Chondrocyte (in vitro differentiated cells): Measurements from ENCODE around the gene SRSF12. TPM values are rescaled to one million over a fixed set of nuclear protein-coding genes. Genes with fewer than 3 reads are reported as not detected.
A peak's percentile ranks its signal among the peaks of the same experiment; 100 is the strongest.
"Not testable (repeated sequence)": the region's sequence is repeated elsewhere in the genome, so short reads cannot be mapped to it uniquely, and the experiment has no call there.

Experiments used
- DNase-seq: peaks from one replicate; pipeline ENCODE4 v3.0.0; 2021; ENCODE audit warnings: mixed read lengths, low spot score
- H3K27ac Mint-ChIP-seq: one replicate; pipeline ENCODE4 v1.8.0; 2021; ENCODE audit warnings: mild to moderate bottlenecking, moderate library complexity, mixed read lengths; ENCODE audit not compliant: unreplicated experiment
- H3K27me3 Mint-ChIP-seq: 2 replicates; pipeline ENCODE4 v1.8.0; 2021; ENCODE audit warnings: low read depth, mixed read lengths
- H3K36me3 Mint-ChIP-seq: 2 replicates; pipeline ENCODE4 v1.8.0; 2021; ENCODE audit warnings: low read depth, mixed read lengths
- H3K4me1 Mint-ChIP-seq: 2 replicates; pipeline ENCODE4 v1.8.0; 2021; ENCODE audit warnings: low read depth, mild to moderate bottlenecking, mixed read lengths
- H3K4me3 Mint-ChIP-seq: one replicate; pipeline ENCODE4 v1.8.0; 2021; ENCODE audit warnings: mild to moderate bottlenecking, moderate library complexity, mixed read lengths; ENCODE audit not compliant: unreplicated experiment
- H3K9me3 Mint-ChIP-seq: 2 replicates; pipeline ENCODE4 v1.8.0; 2021; ENCODE audit warnings: low read depth, mixed read lengths
- total RNA-seq: library from RNA; stranded (reverse); gene quantifications from 3 replicates; pipeline ENCODE4 v1.2.1, GENCODE V29; 2021
- TF ChIP-seq, protein P1 (sequence below): fragments of 200-600 bp; sonication (generic); IDR thresholded peaks from 2 replicates; pipeline ENCODE4 v1.5.0; 2021; ENCODE audit warnings: antibody characterized with exemption, mild to moderate bottlenecking, moderate library complexity

Gene SRSF12
- total RNA-seq, 1 donor from 2014 or later = 4.8 TPM

DNA sequence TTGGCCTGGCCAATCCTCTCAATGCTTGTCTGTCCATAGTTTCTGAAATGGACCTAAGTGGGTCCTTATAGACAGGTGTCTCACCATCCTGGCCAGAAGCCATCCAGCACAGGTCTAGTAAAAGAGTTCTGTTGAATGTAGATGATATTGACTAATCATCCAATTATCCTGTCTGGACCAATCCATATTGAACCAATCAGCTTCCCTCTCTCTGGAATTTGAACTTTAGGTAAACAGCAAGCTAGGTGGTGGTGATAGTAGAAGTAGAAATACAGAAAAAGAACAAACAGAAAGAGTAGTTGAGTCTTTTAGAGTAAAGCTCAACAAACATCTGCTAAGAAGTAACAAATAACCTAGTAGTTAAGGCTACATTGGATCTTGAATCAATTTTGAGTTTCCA lies 46.8 kb downstream of the SRSF12 start:
- H3K36me3 Mint-ChIP-seq = no peaks in the 10 kb centered on the region
- H3K4me3 Mint-ChIP-seq = no peak overlapping the region
- TF ChIP-seq, protein P1, sequence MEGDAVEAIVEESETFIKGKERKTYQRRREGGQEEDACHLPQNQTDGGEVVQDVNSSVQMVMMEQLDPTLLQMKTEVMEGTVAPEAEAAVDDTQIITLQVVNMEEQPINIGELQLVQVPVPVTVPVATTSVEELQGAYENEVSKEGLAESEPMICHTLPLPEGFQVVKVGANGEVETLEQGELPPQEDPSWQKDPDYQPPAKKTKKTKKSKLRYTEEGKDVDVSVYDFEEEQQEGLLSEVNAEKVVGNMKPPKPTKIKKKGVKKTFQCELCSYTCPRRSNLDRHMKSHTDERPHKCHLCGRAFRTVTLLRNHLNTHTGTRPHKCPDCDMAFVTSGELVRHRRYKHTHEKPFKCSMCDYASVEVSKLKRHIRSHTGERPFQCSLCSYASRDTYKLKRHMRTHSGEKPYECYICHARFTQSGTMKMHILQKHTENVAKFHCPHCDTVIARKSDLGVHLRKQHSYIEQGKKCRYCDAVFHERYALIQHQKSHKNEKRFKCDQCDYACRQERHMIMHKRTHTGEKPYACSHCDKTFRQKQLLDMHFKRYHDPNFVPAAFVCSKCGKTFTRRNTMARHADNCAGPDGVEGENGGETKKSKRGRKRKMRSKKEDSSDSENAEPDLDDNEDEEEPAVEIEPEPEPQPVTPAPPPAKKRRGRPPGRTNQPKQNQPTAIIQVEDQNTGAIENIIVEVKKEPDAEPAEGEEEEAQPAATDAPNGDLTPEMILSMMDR = no peak
- H3K27ac Mint-ChIP-seq = no peak overlapping the region
- H3K9me3 Mint-ChIP-seq = no peaks in the 10 kb centered on the region
- no peak for DNase-seq
- H3K4me1 Mint-ChIP-seq = peaks cover 25% of the 10 kb centered on the region
- no peaks in the 10 kb centered on the region for H3K27me3 Mint-ChIP-seq

DNA sequence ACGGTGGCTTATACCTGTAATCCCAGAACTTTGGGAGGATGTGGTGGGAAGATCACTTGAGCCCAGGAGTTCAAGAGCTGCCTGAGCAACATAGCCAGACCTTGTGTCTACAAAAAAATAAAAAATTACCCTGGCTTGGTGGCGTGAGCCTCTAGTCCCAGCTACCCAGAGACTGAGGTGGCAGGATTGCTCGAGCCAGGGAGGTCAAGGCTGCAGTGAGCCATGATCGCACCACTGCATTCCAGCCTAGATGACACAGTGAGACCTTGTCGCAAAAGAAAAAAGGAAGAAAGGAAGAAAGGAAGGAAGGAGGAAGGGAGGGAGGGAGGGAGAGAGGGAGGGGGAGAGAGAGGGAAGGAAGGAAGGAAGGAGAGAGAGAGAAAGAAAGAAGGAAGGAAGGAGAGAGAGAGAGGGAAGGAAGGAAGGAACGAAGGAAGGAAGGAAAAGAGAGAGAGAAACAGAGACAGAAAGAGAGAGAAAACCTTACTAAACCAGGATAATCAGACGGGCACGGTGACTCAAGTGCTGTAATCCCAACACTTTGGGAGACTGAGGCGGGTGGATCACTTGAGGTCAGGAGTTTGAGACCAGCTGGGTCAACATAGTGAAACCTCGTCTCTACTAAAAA lies 48.2 kb downstream of the SRSF12 start:
- Mint-ChIP-seq H3K4me1 (peaks cover 25% of the 10 kb centered on the region), H3K27me3 (no peaks in the 10 kb centered on the region), H3K36me3 (no peaks in the 10 kb centered on the region), H3K27ac (no peak overlapping the region), H3K9me3 (no peaks in the 10 kb centered on the region), H3K4me3 (no peak overlapping the region)
- TF ChIP-seq, protein P1 = no peak
- no peak for DNase-seq

- no peak for DNase-seq
- Mint-ChIP-seq H3K4me1 (peaks cover 25% of the 10 kb centered on the region), H3K27ac (peak overlapping the region; percentile 17), H3K4me3 (no peak overlapping the region), H3K36me3 (no peaks in the 10 kb centered on the region), H3K27me3 (no peaks in the 10 kb centered on the region), H3K9me3 (no peaks in the 10 kb centered on the region)
- TF ChIP-seq, protein P1 = no peak
Measured at GRCh38 chr6:89068695-89069094, 49.2 kb downstream of the SRSF12 start.

DNA sequence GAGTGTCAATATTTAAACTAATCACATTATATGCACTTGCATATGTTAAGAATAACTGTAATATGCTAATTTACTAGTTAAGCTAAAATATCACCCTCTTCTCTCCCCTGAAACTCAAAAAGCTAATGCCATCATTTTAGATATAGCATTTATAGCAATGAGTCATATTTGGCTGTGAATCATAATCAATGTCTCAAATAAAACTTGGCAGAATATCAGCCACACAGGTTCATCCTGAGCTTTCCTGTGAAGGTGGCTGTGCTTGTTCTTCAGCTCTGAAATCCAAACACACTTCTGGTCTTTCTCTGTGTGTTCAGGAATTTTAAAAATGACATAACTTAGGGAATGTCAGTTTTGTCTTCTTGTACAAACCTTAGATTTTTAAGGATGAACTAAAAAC lies 50.1 kb downstream of the SRSF12 start:
- Mint-ChIP-seq H3K36me3 (no peaks in the 10 kb centered on the region), H3K4me3 (no peak overlapping the region), H3K27me3 (no peaks in the 10 kb centered on the region), H3K4me1 (peaks cover 19% of the 10 kb centered on the region), H3K9me3 (no peaks in the 10 kb centered on the region), H3K27ac (no peak overlapping the region)
- TF ChIP-seq, protein P1 = no peak
- DNase-seq = no peak

DNA sequence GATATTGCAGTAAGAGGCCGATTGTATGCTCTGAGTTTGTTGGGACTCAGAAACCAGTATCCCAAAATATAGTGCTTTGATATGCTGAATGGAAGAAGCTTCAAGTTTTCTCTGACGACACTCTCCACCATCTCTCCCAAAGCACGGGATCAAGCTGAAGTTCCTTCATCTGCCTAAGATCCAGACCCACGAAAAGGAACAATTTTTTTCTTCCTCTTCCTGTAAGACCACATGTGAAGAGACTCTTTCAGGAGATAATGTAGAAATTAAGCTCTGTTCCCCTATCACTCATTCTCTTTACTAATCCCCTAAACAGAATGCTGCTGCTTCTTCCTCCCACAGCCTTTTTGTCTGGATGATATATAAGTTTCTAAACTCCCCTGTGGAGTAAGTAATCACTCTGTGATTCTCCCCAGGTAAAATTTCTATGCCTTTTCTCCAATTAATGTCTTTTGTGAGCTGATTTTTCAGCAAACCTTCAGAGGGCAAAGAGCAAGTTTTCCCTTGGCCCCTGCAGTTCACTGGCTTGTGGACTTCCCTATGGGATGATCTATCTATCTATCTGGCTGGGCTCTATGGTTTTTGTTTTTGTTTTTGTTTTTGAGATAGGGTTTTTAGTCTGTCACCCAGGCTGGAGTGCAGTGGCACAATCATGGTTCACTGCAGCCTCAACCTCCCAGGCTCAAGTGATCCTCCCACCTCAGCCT lies 50.8 kb downstream of the SRSF12 start:
- TF ChIP-seq, protein P1 = no peak
- no peak overlapping the region for H3K4me3 Mint-ChIP-seq
- no peaks in the 10 kb centered on the region for H3K9me3 Mint-ChIP-seq
- H3K27me3 Mint-ChIP-seq = no peaks in the 10 kb centered on the region
- H3K4me1 Mint-ChIP-seq = peaks cover 13% of the 10 kb centered on the region
- DNase-seq = no peak
- no peaks in the 10 kb centered on the region for H3K36me3 Mint-ChIP-seq
- no peak overlapping the region for H3K27ac Mint-ChIP-seq

- peaks cover 13% of the 10 kb centered on the region for H3K4me1 Mint-ChIP-seq
- H3K27ac Mint-ChIP-seq, H3K27me3 Mint-ChIP-seq, H3K36me3 Mint-ChIP-seq, H3K9me3 Mint-ChIP-seq, DNase-seq, H3K4me3 Mint-ChIP-seq: not testable (repeated sequence)
Measured at GRCh38 chr6:89066121-89066520, 51.8 kb downstream of the SRSF12 start.

GRCh38 chr6:89064931-89065330 lies 52.9 kb downstream of the SRSF12 start:
- DNase-seq, H3K4me3 Mint-ChIP-seq, H3K27ac Mint-ChIP-seq, H3K9me3 Mint-ChIP-seq, H3K27me3 Mint-ChIP-seq, H3K36me3 Mint-ChIP-seq: not testable (repeated sequence)
- peaks cover 13% of the 10 kb centered on the region for H3K4me1 Mint-ChIP-seq
